ENCODE measurements around the gene MED13L. TPM values are rescaled to one million over a fixed set of nuclear protein-coding genes. Genes with fewer than 3 reads are reported as not detected.
"Not testable (repeated sequence)": the region's sequence is repeated elsewhere in the genome, so short reads cannot be mapped to it uniquely, and the experiment has no call there.

The MED13L gene
- total RNA-seq, 4 donors from 2014 or later = 158 to 247 (median 166) TPM

DNA sequence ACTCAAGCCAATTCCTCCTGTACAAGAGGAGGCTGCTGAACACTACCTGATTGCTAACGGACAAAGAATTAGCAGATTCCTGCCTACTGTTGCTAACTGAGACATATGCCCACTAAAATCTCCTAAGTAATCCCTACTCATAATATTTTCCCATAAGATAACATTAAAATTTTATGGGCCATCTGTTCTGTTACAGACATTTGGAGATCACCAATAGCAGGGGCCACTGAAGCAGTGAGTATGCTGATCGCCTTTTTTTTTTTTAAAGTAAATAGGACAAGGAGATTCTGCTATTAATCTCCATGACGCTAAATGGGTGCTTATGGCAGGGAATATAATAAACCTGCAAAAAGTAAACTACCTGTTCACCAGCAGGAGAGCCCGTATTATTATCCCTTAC is 292.9 kb downstream of the MED13L start:
- DNase-seq (ENCODE audit: low spot score in 2 of 2) = no peak
- WGBS, 2 donors = 93 to 94% methylated on average over 4 of the region's 4 CpGs
- TF ChIP-seq, protein P1, sequence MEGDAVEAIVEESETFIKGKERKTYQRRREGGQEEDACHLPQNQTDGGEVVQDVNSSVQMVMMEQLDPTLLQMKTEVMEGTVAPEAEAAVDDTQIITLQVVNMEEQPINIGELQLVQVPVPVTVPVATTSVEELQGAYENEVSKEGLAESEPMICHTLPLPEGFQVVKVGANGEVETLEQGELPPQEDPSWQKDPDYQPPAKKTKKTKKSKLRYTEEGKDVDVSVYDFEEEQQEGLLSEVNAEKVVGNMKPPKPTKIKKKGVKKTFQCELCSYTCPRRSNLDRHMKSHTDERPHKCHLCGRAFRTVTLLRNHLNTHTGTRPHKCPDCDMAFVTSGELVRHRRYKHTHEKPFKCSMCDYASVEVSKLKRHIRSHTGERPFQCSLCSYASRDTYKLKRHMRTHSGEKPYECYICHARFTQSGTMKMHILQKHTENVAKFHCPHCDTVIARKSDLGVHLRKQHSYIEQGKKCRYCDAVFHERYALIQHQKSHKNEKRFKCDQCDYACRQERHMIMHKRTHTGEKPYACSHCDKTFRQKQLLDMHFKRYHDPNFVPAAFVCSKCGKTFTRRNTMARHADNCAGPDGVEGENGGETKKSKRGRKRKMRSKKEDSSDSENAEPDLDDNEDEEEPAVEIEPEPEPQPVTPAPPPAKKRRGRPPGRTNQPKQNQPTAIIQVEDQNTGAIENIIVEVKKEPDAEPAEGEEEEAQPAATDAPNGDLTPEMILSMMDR (IDR thresholded peaks at IDR 0.05) = no peak
- TF ChIP-seq POLR2A (IDR thresholded peaks at IDR 0.05) = no peak
- intact Hi-C loops (cut with DNase I; ENCODE audit: low total_unique reads) = loop anchor here (5.0 kb wide), 1 partner anchor 978 kb away; no protein-coding TSS in a partner anchor
- no peak overlapping the region for H3K4me3 ChIP-seq (ENCODE audit: low read depth, poor library complexity, severe bottlenecking)

GRCh38 chr12:115983226-115983798 is 294.2 kb downstream of the MED13L start:
- no peak for DNase-seq (ENCODE audit: low spot score in 2 of 2)
- intact Hi-C loops (cut with DNase I; ENCODE audit: low total_unique reads) = loop anchor here (5.0 kb wide), 1 partner anchor 979 kb away; no protein-coding TSS in a partner anchor
- TF ChIP-seq POLR2A (IDR thresholded peaks at IDR 0.05) = no peak
- TF ChIP-seq, protein P1 (IDR thresholded peaks at IDR 0.05) = no peak
- H3K4me3 ChIP-seq (ENCODE audit: low read depth, poor library complexity, severe bottlenecking) = no peak overlapping the region
- WGBS, 2 donors = 84 to 87% methylated on average over 5 of the region's 5 CpGs

GRCh38 chr12:115980339-115980738 is 297.2 kb downstream of the MED13L start:
- H3K4me3 ChIP-seq (ENCODE audit: low read depth, poor library complexity, severe bottlenecking) = no peak overlapping the region
- WGBS, 2 donors = 94 to 96% methylated on average over 3 of the region's 3 CpGs
- no peak for TF ChIP-seq POLR2A (IDR thresholded peaks at IDR 0.05)
- TF ChIP-seq, protein P1 (IDR thresholded peaks at IDR 0.05) = no peak
- DNase-seq (ENCODE audit: low spot score in 2 of 2) = no peak
- intact Hi-C loops (cut with DNase I; ENCODE audit: low total_unique reads) = loop anchor here (5.0 kb wide), 1 partner anchor 982 kb away; no protein-coding TSS in a partner anchor

DNA sequence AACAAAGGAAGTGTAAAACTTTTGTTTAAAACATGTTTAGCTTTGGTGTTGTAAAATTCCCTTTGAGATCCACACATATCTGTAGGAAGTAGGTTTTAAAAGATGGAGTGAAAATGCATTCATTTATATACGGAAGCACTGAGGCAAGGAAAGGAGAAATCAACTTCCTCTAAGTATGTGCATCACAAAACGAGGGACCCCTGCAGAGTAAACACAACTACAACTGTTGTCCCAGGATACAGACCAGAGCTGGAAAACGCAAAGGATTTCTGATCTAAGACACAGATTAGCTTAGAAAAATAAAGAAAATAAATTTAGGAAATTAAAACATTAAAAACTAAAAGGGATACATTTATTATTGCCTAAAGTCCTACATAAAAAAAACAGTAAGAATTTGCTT is 297.6 kb downstream of the MED13L start:
- TF ChIP-seq POLR2A (IDR thresholded peaks at IDR 0.05) = no peak
- TF ChIP-seq, protein P1 (IDR thresholded peaks at IDR 0.05) = no peak
- intact Hi-C loops (cut with DNase I; ENCODE audit: low total_unique reads) = loop anchor here (5.0 kb wide), 1 partner anchor 982 kb away; no protein-coding TSS in a partner anchor
- WGBS, 2 donors = 83 to 86% methylated on average over 3 of the region's 3 CpGs
- H3K4me3 ChIP-seq (ENCODE audit: low read depth, poor library complexity, severe bottlenecking) = no peak overlapping the region
- DNase-seq (ENCODE audit: low spot score in 2 of 2) = no peak

DNA sequence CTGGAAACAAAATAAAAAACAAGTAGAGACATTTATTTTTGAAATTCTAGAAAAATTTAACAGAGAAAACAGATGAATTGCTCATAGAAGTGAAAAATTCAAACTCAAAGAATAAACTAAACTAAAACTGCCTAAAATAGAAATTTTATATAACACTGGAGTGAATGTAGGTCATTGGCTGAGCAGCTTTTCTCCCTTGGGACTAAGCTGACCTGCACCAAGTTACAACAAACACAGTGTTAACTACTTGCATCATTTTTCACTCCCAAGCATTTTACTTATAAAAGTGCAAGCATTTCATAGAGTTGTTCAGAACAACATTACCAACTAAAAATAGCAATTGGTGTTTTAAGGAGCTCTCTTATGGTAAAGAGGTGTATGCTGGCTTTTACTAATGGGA is 298.1 kb downstream of the MED13L start:
- no peak overlapping the region for H3K4me3 ChIP-seq (ENCODE audit: low read depth, poor library complexity, severe bottlenecking)
- intact Hi-C loops (cut with DNase I; ENCODE audit: low total_unique reads) = no loop called here
- DNase-seq (ENCODE audit: low spot score in 2 of 2) = no peak
- TF ChIP-seq, protein P1 (IDR thresholded peaks at IDR 0.05) = no peak
- no peak for TF ChIP-seq POLR2A (IDR thresholded peaks at IDR 0.05)

DNA sequence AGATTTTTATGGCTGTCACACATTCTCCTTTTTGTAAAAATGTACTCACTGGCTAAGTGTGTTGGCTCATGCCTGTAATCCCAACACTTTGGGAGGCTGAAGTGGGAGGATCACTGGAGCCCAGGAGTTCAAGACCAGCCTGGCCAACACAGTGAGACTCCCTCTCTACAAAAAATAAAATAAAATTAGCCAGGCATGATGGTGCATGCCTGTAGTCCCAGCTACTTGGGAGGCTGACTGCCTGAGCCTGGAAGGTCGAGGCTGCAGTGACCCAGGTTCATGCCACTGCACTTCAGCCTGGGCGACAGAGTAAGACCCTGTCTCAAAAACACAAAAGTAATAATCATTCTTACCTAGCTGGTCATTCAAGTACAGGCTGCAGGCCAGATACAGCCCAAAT is 300.7 kb downstream of the MED13L start:
- DNase-seq (ENCODE audit: low spot score in 2 of 2); intact Hi-C loops (cut with DNase I; ENCODE audit: low total_unique reads); H3K4me3 ChIP-seq (ENCODE audit: low read depth, poor library complexity, severe bottlenecking): not testable (repeated sequence)
- WGBS, 2 donors = 100% methylated on average over 2 of the region's 2 CpGs

Measured in lower leg skin (tissue), 4 donors.